SU-DHL-6 (cell line): Measurements from ENCODE around the gene PACS2.
"Not testable (repeated sequence)": the region's sequence is repeated elsewhere in the genome, so short reads cannot be mapped to it uniquely, and the experiment has no call there.

Experiments used
- H2AFZ ChIP-seq: fragments of 200-600 bp; sonication (generic); 2 replicates; pipeline ENCODE4 v1.6.1; 2014; ENCODE audit warnings: low read depth, mild to moderate bottlenecking, moderate library complexity, mixed read lengths, antibody characterized with exemption, low read length; ENCODE audit not compliant: severe bottlenecking
- H3F3A ChIP-seq: fragments of 200-600 bp; shearing (Covaris generic); 2 replicates; pipeline ENCODE4 v1.6.0; 2016; ENCODE audit warnings: antibody characterized with exemption, mild to moderate bottlenecking; ENCODE audit not compliant: insufficient read depth
- H3K27ac ChIP-seq: fragments of 200-600 bp; sonication (generic); 2 replicates; pipeline ENCODE4 v1.5.1; 2016; ENCODE audit warnings: low read depth, mild to moderate bottlenecking, low read length, moderate library complexity, mixed read lengths
- H3K27me3 ChIP-seq: fragments of 200-600 bp; sonication (generic), shearing (Covaris generic); 2 replicates; pipeline ENCODE4 v1.6.0; 2014; ENCODE audit warnings: mild to moderate bottlenecking, low read length
- H3K36me3 ChIP-seq: fragments of 200-600 bp; sonication (generic); 2 replicates; pipeline ENCODE4 v1.6.1; 2014; ENCODE audit warnings: mild to moderate bottlenecking, low read length, mixed read lengths
- H3K4me2 ChIP-seq: fragments of 300-600, 200-600 bp; shearing (Covaris generic), sonication (generic); 2 replicates; pipeline ENCODE4 v1.6.0; 2014; ENCODE audit warnings: low read length, low read depth, mild to moderate bottlenecking; ENCODE audit not compliant: poor library complexity, severe bottlenecking
- H3K4me3 ChIP-seq: fragments of 200-600 bp; sonication (generic); 2 replicates; pipeline ENCODE4 v1.5.1; 2014; ENCODE audit warnings: antibody characterized with exemption, low read length, mild to moderate bottlenecking, mixed read lengths; ENCODE audit not compliant: insufficient read depth, poor library complexity, severe bottlenecking
- H3K79me2 ChIP-seq: fragments of 200-600 bp; sonication (generic); 2 replicates; pipeline ENCODE4 v1.6.1; 2014; ENCODE audit warnings: mild to moderate bottlenecking, low read length, moderate library complexity; ENCODE audit not compliant: insufficient read depth
- H3K9ac ChIP-seq: fragments of 200-600 bp; sonication (generic); 2 replicates; pipeline ENCODE4 v1.7.0; 2014; ENCODE audit warnings: mild to moderate bottlenecking, low read length
- H3K9me2 ChIP-seq: fragments of 200-600 bp; sonication (generic); replicated peaks from 2 replicates; pipeline ENCODE4 v1.6.1; 2014; ENCODE audit warnings: low read length; ENCODE audit not compliant: insufficient read depth
- H3K9me3 ChIP-seq: fragments of 200-600 bp; sonication (generic); 2 replicates; pipeline ENCODE4 v1.6.1; 2014; ENCODE audit warnings: low read length, mixed read lengths; ENCODE audit not compliant: insufficient read depth
- H4K20me1 ChIP-seq: fragments of 200-600 bp; sonication (generic); 2 replicates; pipeline ENCODE4 v1.6.1; 2014; ENCODE audit warnings: low read depth, mild to moderate bottlenecking, antibody characterized with exemption, low read length, moderate library complexity, mixed read lengths
- CTCF ChIP-seq: fragments of 200-600 bp; sonication (generic); IDR thresholded peaks from one replicate; pipeline ENCODE4 v1.5.1; 2017; ENCODE audit warnings: antibody characterized with exemption, mild to moderate bottlenecking, low read length, moderate library complexity; ENCODE audit not compliant: insufficient read depth, poor library complexity, severe bottlenecking
- EZH2phosphoT487 ChIP-seq: fragments of 200-600 bp; sonication (generic), shearing (Covaris generic); conservative IDR thresholded peaks from 2 replicates; pipeline ENCODE4 v1.6.1; 2018; ENCODE audit warnings: mild to moderate bottlenecking, antibody characterized with exemption, low read length, moderate library complexity, mixed read lengths

Gene PACS2

GRCh38 chr14:105358140-105358846 is 43.7 kb downstream of the PACS2 start:
- Histone ChIP-seq H3K4me2 (no peak overlapping the region), H3K27ac (no peak overlapping the region), H4K20me1 (no peaks in the 10 kb centered on the region), H3K4me3 (no peak overlapping the region), H3K9me3 (no peaks in the 10 kb centered on the region), H3F3A (no peaks in the 10 kb centered on the region), H3K36me3 (no peaks in the 10 kb centered on the region), H3K9me2 (no peaks in the 10 kb centered on the region), H2AFZ (no peak overlapping the region), H3K27me3 (no peaks in the 10 kb centered on the region), H3K9ac (no peak overlapping the region), H3K79me2 (no peaks in the 10 kb centered on the region)
- TF ChIP-seq EZH2phosphoT487, result no peak
- TF ChIP-seq CTCF, result no peak

- Histone ChIP-seq H3K79me2 (no peaks in the 10 kb centered on the region), H3K27me3 (no peaks in the 10 kb centered on the region), H3K4me3 (no peak overlapping the region), H3K9ac (no peak overlapping the region), H4K20me1 (no peaks in the 10 kb centered on the region), H3K36me3 (no peaks in the 10 kb centered on the region), H3K9me2 (no peaks in the 10 kb centered on the region), H2AFZ (no peak overlapping the region), H3K27ac (no peak overlapping the region), H3K9me3 (no peaks in the 10 kb centered on the region), H3K4me2 (no peak overlapping the region), H3F3A (peaks cover 6% of the 10 kb centered on the region; the same call in 1 of the 2 replicates)
- TF ChIP-seq EZH2phosphoT487 (no peak), CTCF (no peak)
These were observed 44.4 kb downstream of the PACS2 start for GRCh38 chr14:105358943-105359342.

GRCh38 chr14:105361412-105361811 is 46.9 kb downstream of the PACS2 start:
- H3K9me2 ChIP-seq, H3K4me2 ChIP-seq, H3K4me3 ChIP-seq, H3K9ac ChIP-seq, H3F3A ChIP-seq, H3K36me3 ChIP-seq, H2AFZ ChIP-seq, H4K20me1 ChIP-seq, H3K27me3 ChIP-seq, H3K27ac ChIP-seq, H3K9me3 ChIP-seq, H3K79me2 ChIP-seq: not testable (repeated sequence)

- peak overlapping the region; percentile 63 for H3K4me2 ChIP-seq
- no peaks in the 10 kb centered on the region for H3K9me3 ChIP-seq
- H3K9me2 ChIP-seq, result no peaks in the 10 kb centered on the region
- no peak overlapping the region for H3K27ac ChIP-seq
- no peaks in the 10 kb centered on the region for H3K27me3 ChIP-seq
- TF ChIP-seq EZH2phosphoT487, result no peak
- TF ChIP-seq CTCF, result no peak
- H2AFZ ChIP-seq, result no peak overlapping the region
- H3K79me2 ChIP-seq, result no peaks in the 10 kb centered on the region
- no peaks in the 10 kb centered on the region for H4K20me1 ChIP-seq
- peaks cover 7% of the 10 kb centered on the region; the same call in 1 of the 2 replicates for H3F3A ChIP-seq
- H3K9ac ChIP-seq, result no peak overlapping the region
- no peaks in the 10 kb centered on the region for H3K36me3 ChIP-seq
- H3K4me3 ChIP-seq, result peak overlapping the region; percentile 30
These were observed 49.5 kb downstream of the PACS2 start for GRCh38 chr14:105363847-105364708.
